ENCODE results near the gene PON3. TPM values are rescaled to one million over a fixed set of nuclear protein-coding genes. Genes with fewer than 3 reads are reported as not detected.
"Not testable (repeated sequence)": the region's sequence is repeated elsewhere in the genome, so short reads cannot be mapped to it uniquely, and the experiment has no call there.

PON3 gene
- total RNA-seq, 2 experiments from 2014 or later = not detected

DNA sequence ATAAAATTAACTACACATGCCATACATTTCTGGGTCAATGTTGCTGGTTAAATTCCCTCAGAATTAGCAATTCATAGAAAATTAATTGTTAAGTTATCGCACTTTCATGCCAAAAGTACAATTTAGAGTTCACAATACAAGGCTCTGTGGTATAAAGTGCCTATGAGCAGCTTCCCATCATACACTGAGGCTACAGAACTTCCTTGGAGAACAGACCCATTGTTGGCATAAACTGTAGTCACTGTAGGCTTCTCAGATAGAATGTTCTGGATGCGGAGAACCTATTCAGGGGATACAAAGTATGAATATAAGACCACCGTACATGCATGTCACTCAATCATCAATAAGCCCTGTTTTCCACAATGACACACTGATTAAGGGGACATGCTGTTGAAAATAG, 9.0 kb upstream of the PON3 start:
- Mint-ChIP-seq H3K4me3 (no peak overlapping the region), H3K27me3 (ENCODE audit: low read depth) (peaks cover 4% of the 10 kb centered on the region), H3K36me3 (ENCODE audit: low read depth) (no peaks in the 10 kb centered on the region), H3K9me3 (no peaks in the 10 kb centered on the region), H3K27ac (no peak overlapping the region), H3K4me1 (ENCODE audit: low read depth) (no peaks in the 10 kb centered on the region)
- no peak for DNase-seq
- CTCF ChIA-PET = interaction anchor here (1.7 kb wide), 1 partner anchor 9 kb away, joined by 5 read pairs; the partner anchor contains the start of gene PON3
- intact Hi-C loops (cut with micrococcal nuclease) = no loop called here

- Mint-ChIP-seq H3K27me3 (ENCODE audit: low read depth) (peaks cover 5% of the 10 kb centered on the region), H3K9me3 (no peaks in the 10 kb centered on the region), H3K27ac (no peak overlapping the region), H3K36me3 (ENCODE audit: low read depth) (no peaks in the 10 kb centered on the region), H3K4me1 (ENCODE audit: low read depth) (no peaks in the 10 kb centered on the region), H3K4me3 (no peak overlapping the region)
- CTCF ChIA-PET = interaction anchor here (1.7 kb wide), 1 partner anchor 8 kb away, joined by 5 read pairs; the partner anchor contains the start of gene PON3
- no peak for DNase-seq
- intact Hi-C loops (cut with micrococcal nuclease) = no loop called here
These were observed 8.2 kb upstream of the PON3 start for GRCh38 chr7:95404316-95404865.

GRCh38 chr7:95398155-95398940, 2.2 kb upstream of the PON3 start:
- no peak for DNase-seq
- CTCF ChIA-PET = interaction anchor here (0.7 to 1.1 kb wide), 4 partner anchors 12 to 640 kb away, joined by 3 read pairs; no protein-coding TSS in a partner anchor
- Mint-ChIP-seq H3K36me3 (ENCODE audit: low read depth) (no peaks in the 10 kb centered on the region), H3K27me3 (ENCODE audit: low read depth) (peaks cover 38% of the 10 kb centered on the region), H3K4me1 (ENCODE audit: low read depth) (peaks cover 2% of the 10 kb centered on the region), H3K4me3 (no peak overlapping the region), H3K9me3 (no peaks in the 10 kb centered on the region), H3K27ac (no peak overlapping the region)
- intact Hi-C loops (cut with micrococcal nuclease) = loop anchor here (5.0 kb wide), 1 partner anchor 741 kb away; the partner anchor contains the start of gene SGCE

DNA sequence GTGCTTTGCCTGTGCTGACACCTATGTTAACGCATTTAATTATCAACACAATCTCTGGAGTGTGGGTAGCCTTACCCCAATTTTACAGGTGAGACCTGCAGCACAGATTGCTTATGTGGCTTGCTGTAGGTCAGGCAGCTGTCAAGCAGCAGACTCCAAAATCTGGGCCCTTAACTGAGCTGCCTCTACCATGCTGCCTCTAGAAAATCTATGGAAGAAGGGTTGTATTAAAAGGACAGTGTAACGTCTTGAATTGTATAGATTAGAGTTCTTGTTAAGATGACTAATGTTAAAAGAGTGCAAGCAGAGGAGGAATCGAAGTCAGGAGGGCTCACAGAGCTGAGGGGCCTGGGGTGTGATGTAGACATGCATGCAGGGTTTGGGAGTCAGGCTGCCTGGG, 1.2 kb upstream of the PON3 start:
- Mint-ChIP-seq H3K4me3 (no peak overlapping the region), H3K36me3 (ENCODE audit: low read depth) (no peaks in the 10 kb centered on the region), H3K27ac (no peak overlapping the region), H3K4me1 (ENCODE audit: low read depth) (peaks cover 2% of the 10 kb centered on the region), H3K9me3 (no peaks in the 10 kb centered on the region), H3K27me3 (ENCODE audit: low read depth) (peaks cover 41% of the 10 kb centered on the region)
- intact Hi-C loops (cut with micrococcal nuclease) = loop anchor here (2.0 to 5.0 kb wide), 2 partner anchors 79 to 740 kb away; partner anchors contain the start of gene SGCE
- CTCF ChIA-PET = interaction anchor here (1.0 kb wide), 1 partner anchor 79 kb away, joined by 3 read pairs; no protein-coding TSS in a partner anchor
- DNase-seq = no peak

GRCh38 chr7:95395755-95396135, 430 bp downstream of the PON3 start:
- DNase-seq = no peak
- CTCF ChIA-PET = interaction anchor here (0.7 to 2.0 kb wide), 5 partner anchors 10 to 292 kb away, joined by 3 to 9 read pairs (median 4); no protein-coding TSS in a partner anchor
- Mint-ChIP-seq H3K4me3 (peak overlapping the region; percentile 60), H3K27ac (no peak overlapping the region), H3K9me3 (no peaks in the 10 kb centered on the region), H3K27me3 (ENCODE audit: low read depth) (peaks cover 41% of the 10 kb centered on the region), H3K36me3 (ENCODE audit: low read depth) (no peaks in the 10 kb centered on the region), H3K4me1 (ENCODE audit: low read depth) (peaks cover 2% of the 10 kb centered on the region)
- intact Hi-C loops (cut with micrococcal nuclease) = loop anchor here (2.0 to 5.0 kb wide), 2 partner anchors 81 to 738 kb away; partner anchors contain the start of gene SGCE

DNA sequence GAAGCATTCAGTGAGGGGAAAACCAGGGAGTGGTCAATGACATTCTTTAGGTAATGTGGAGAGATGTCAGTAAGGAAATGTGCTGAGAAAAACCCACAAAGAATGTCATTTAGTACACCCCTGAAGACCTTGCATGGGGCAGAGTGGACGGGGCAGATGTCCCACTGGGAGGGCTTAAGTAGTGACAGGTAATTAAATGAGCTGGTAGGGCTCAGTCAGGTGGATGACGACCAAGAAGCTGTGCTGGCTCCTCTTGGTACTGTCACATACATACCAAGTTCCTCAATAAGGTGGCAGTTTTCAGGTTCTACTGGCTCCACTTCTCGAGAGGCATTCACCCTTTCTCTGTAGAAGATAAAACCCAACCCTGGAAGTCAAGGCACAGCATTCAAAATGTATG, 1.8 kb downstream of the PON3 start:
- CTCF ChIA-PET = interaction anchor here (1.5 kb wide), 1 partner anchor 83 kb away, joined by 3 read pairs; no protein-coding TSS in a partner anchor
- Mint-ChIP-seq H3K4me1 (ENCODE audit: low read depth) (peaks cover 2% of the 10 kb centered on the region), H3K36me3 (ENCODE audit: low read depth) (no peaks in the 10 kb centered on the region), H3K9me3 (no peaks in the 10 kb centered on the region), H3K27me3 (ENCODE audit: low read depth) (peaks cover 36% of the 10 kb centered on the region), H3K27ac (no peak overlapping the region), H3K4me3 (no peak overlapping the region)
- intact Hi-C loops (cut with micrococcal nuclease) = no loop called here
- DNase-seq = no peak

- CTCF ChIA-PET = no interaction called here
- DNase-seq = no peak
- H3K27ac Mint-ChIP-seq = no peak overlapping the region
- intact Hi-C loops (cut with micrococcal nuclease) = no loop called here
- no peak overlapping the region for H3K4me3 Mint-ChIP-seq
- H3K4me1 Mint-ChIP-seq (ENCODE audit: low read depth) = peaks cover 2% of the 10 kb centered on the region
- H3K36me3 Mint-ChIP-seq (ENCODE audit: low read depth) = peaks cover 2% of the 10 kb centered on the region
- H3K27me3 Mint-ChIP-seq (ENCODE audit: low read depth) = peaks cover 21% of the 10 kb centered on the region
- H3K9me3 Mint-ChIP-seq = peaks cover 5% of the 10 kb centered on the region
These were observed 4.4 kb downstream of the PON3 start for GRCh38 chr7:95391761-95392160.

DNA sequence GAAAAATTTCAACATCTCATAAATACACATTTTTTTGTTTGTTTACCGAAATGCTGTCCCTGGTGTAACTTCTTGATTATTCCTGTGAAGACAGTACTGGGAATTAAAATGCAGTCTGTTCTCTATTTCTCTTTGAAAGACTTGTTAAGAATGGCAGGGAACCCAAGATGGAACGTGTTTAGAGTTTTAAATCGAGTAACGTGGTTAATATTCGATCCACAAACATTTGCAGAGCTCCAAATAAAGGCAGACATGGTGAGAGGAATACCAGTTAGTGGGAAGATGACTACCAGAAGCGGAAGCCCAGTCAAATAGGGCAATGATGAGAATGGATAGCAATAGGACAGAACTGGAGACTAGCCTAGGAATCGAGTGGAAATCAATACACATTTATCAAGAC, 6.7 kb downstream of the PON3 start:
- Mint-ChIP-seq H3K4me1 (ENCODE audit: low read depth) (no peaks in the 10 kb centered on the region), H3K9me3 (peaks cover 16% of the 10 kb centered on the region), H3K36me3 (ENCODE audit: low read depth) (peaks cover 2% of the 10 kb centered on the region), H3K27me3 (ENCODE audit: low read depth) (peaks cover 22% of the 10 kb centered on the region), H3K27ac (no peak overlapping the region), H3K4me3 (no peak overlapping the region)
- CTCF ChIA-PET = no interaction called here
- DNase-seq = no peak
- intact Hi-C loops (cut with micrococcal nuclease) = no loop called here

- H3K4me3 Mint-ChIP-seq; H3K27ac Mint-ChIP-seq; H3K4me1 Mint-ChIP-seq (ENCODE audit: low read depth); H3K9me3 Mint-ChIP-seq; intact Hi-C loops (cut with micrococcal nuclease); CTCF ChIA-PET; H3K36me3 Mint-ChIP-seq (ENCODE audit: low read depth); DNase-seq: not testable (repeated sequence)
- H3K27me3 Mint-ChIP-seq (ENCODE audit: low read depth) = peaks cover 15% of the 10 kb centered on the region
These were observed 16.7 kb downstream of the PON3 start for GRCh38 chr7:95379457-95379856.

- Mint-ChIP-seq H3K9me3 (peaks cover 2% of the 10 kb centered on the region), H3K27me3 (ENCODE audit: low read depth) (peaks cover 9% of the 10 kb centered on the region), H3K36me3 (ENCODE audit: low read depth) (peaks cover 5% of the 10 kb centered on the region), H3K4me1 (ENCODE audit: low read depth) (no peaks in the 10 kb centered on the region), H3K4me3 (no peak overlapping the region), H3K27ac (no peak overlapping the region)
- no peak for DNase-seq
- CTCF ChIA-PET = no interaction called here
- intact Hi-C loops (cut with micrococcal nuclease) = no loop called here
These were observed 19.4 kb downstream of the PON3 start for GRCh38 chr7:95376632-95377400.

- Mint-ChIP-seq H3K9me3 (peaks cover 2% of the 10 kb centered on the region), H3K4me1 (ENCODE audit: low read depth) (no peaks in the 10 kb centered on the region), H3K27ac (no peak overlapping the region), H3K27me3 (ENCODE audit: low read depth) (peaks cover 7% of the 10 kb centered on the region), H3K4me3 (no peak overlapping the region), H3K36me3 (ENCODE audit: low read depth) (peaks cover 3% of the 10 kb centered on the region)
- CTCF ChIA-PET = no interaction called here
- DNase-seq = no peak
- intact Hi-C loops (cut with micrococcal nuclease) = no loop called here
These were observed 20.5 kb downstream of the PON3 start for GRCh38 chr7:95375591-95376257.

DNA sequence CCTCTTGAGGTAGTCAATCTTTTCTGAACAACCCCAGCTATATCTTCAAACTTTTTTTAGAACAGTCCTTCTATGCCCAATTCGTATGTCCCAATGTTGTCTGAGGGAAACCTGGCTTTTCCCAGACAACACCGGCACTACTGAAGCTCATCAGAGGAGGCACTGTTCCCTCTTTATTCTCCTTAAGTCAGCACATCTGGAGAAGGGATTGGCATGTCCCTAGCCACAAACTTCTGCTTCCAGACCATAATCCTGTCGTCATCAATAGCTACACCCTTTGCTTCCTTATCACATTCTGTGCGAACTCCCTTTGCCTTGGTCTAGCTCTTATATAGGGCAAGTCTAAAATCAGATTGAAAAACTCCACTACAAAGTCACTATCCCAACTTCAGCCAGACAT, 22.9 kb downstream of the PON3 start:
- H3K36me3 Mint-ChIP-seq (ENCODE audit: low read depth) = peaks cover 2% of the 10 kb centered on the region
- CTCF ChIA-PET = interaction anchor here (1.0 to 1.2 kb wide), 2 partner anchors 101 to 103 kb away, joined by 3 to 4 read pairs; no protein-coding TSS in a partner anchor
- H3K27ac Mint-ChIP-seq = no peak overlapping the region

More for the DNA sequence above, 22.9 kb downstream of the PON3 start:
- Mint-ChIP-seq H3K4me3 (no peak overlapping the region), H3K9me3 (no peaks in the 10 kb centered on the region), H3K4me1 (ENCODE audit: low read depth) (no peaks in the 10 kb centered on the region), H3K27me3 (ENCODE audit: low read depth) (peaks cover 2% of the 10 kb centered on the region)
- intact Hi-C loops (cut with micrococcal nuclease) = no loop called here
- no peak for DNase-seq

Data from activated naive CD4-positive, alpha-beta T cell treated with anti-CD3 and anti-CD28 coated beads for 36 hours (primary cell).